ACHN (cell line): ENCODE data around the gene GATA3.

Source experiments
- DNase-seq: peaks from one replicate; pipeline ENCODE4 v3.0.0-alpha.2; 2015
- in situ Hi-C: cut with HindIII; loops from 2 replicates; pipeline ENCODE4 v1.10.0; 2017; ENCODE audit warnings: low sequenced_read_pairs, low pct_ligation_motif_present, low pct_unique_long_range_greater_than_20kb

Gene GATA3

DNA sequence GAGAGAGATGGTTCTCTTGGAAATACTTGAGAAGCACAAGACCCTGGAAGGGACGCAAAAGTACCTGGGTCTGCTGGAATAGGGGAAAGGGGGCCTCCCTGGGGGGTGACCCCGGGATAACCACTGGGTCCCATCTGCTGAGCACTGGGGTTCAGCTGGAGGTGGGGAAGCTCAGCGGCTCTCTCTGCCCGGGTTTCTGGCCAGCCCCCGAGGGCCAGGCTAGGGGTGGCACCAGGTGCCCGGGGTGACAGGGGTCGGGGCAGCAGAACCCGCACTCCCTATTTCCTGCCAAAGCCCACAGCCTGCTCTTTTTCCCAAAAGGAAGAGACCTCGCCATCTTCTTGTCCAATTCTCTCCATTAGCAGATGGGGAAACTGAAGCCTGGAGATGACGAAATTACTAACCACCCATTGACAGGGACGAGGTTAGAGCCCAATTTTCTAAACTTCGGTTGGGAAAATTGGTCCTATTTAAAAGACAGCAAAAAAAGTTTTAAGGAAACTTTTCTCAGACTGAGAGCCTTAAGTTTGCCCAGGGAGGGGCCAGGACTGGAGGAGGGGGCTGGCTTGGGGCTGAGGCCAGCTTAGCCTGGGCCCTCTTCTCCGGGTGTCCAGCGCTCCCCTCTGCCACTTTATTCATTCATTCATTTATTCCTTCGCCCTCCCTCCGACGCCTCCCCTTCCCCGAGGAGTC lies 17.8 kb upstream of the GATA3 start:
- DNase-seq = no peak
- in situ Hi-C loops = no loop called here

GRCh38 chr10:8037199-8037801 lies 17.2 kb upstream of the GATA3 start:
- no peak for DNase-seq
- in situ Hi-C loops = no loop called here

DNA sequence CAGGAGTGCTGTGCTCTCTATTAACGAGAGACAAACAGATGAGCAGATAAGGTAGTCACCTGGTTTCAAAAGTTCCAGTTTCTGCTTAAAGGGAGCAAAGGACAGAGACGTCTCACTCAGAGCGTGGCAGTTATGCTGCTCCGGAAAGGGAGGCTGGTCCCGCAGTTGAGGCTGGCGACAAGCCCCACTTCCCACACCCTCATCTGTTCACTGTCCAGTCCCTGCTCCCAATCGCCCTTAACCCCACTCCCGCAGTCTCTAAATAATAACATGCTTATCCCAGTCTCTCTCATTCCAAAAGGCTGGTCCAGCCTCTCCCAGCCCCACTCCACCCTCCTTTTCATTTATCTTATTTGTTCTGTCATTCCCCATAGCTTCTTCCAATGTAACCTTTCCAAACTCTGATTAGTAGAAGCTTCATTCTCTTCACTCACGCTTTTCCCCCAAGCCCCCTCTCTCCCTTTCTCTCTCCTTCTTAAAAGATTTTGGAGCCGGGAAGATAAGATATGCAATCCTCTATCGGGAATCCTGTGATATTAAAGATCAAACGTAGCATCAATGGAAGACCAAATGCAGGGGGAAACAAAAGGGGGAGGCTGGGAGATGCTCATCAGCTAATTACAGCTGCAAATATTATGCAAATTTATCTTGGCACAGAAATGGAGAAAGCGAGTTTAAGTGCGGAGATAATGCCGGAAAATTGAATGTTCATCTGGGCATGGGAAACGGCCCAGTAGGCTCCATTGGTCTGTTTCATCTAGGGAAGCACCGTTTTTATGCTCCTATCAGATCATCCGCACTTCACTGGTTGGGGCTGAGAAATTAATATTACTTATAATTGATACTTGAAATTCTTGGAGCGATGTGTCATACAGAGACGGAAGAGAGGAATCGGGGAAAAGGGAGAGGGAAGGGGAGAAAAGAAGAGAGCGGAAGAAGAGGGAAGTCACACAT lies 16.3 kb upstream of the GATA3 start:
- no peak for DNase-seq
- in situ Hi-C loops = no loop called here

DNA sequence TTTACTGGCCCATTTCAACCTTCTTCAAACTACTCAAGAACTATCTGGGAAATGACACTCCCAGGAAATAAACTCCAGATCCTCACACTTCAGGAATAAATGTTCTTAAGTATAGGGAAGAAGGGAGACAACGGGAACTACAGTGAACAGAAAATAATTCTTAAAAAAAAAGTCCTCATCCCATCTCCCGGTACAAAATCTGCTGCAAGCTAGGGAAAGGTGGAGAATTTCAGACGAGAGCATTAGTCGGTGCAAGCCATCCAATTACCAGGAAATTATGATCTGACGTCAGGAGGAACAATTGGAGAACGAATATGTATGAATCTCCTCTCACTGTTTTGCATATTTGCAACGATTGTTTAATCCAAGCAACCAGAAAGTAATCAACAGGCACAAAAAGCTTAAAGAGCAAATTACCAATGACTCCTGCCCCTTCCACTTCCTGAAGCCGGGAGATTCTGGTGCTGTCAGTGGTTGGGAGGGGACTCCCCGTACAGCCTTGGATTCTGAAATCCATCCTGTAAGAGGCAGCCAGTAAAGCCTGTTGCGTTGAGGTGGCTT lies 15.1 kb upstream of the GATA3 start:
- DNase-seq = no peak
- in situ Hi-C loops = no loop called here

DNA sequence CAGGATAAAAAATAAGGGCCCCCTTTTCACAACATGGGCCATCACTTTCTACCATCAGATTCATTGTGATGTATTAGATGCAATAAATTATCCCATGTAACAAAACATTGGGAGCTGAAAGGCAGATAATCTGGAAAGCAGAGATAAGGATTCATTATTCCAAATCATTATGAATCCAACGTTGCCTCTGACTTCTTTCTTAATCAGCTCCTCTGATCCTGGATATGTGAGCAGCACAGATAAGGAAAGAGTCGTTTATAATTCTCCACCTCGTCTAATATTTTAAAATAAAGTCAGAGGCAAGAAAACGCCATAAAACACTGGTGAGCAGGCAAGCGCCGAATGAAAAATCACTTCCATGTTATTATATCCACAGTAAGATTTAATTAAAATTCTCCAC lies 13.8 kb upstream of the GATA3 start:
- in situ Hi-C loops = no loop called here
- no peak for DNase-seq

GRCh38 chr10:8041284-8041991 lies 13.1 kb upstream of the GATA3 start:
- in situ Hi-C loops = no loop called here
- DNase-seq = no peak

DNA sequence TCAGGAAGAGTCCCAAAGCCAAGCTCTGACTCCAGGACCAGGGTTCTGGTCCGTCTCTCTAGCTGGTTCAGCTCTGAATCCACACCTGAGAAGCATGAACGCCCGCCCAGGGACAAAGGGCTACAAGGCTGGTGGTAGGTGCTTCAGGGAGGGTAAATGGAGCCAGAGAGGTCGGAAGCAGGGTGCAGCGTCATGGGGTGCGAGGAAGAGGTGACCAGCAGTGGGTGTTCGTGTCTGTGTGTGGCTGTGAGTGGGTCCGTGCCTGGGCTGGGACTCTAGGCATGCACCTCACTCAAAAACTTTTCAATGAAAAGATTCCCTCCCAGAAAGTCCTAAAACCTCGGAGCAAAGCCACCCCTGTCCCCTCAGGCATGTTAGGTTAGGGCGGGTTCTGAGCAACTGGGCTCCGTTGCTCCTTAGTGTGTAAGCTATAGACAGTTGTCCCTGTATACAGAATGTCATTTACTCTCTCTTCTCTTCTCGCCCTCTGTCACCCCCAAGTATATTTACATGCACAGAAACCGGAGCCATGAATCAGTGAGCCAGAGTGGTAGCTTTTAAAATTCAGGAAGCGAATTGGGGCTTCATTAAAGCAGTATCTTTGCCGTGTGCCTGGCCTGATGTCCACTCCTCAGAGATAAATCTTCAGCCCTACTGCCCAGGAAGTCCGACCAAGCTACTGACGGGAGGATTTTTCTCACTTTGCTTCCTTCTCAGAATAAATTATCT lies 12.3 kb upstream of the GATA3 start:
- in situ Hi-C loops = no loop called here
- DNase-seq = no peak

DNA sequence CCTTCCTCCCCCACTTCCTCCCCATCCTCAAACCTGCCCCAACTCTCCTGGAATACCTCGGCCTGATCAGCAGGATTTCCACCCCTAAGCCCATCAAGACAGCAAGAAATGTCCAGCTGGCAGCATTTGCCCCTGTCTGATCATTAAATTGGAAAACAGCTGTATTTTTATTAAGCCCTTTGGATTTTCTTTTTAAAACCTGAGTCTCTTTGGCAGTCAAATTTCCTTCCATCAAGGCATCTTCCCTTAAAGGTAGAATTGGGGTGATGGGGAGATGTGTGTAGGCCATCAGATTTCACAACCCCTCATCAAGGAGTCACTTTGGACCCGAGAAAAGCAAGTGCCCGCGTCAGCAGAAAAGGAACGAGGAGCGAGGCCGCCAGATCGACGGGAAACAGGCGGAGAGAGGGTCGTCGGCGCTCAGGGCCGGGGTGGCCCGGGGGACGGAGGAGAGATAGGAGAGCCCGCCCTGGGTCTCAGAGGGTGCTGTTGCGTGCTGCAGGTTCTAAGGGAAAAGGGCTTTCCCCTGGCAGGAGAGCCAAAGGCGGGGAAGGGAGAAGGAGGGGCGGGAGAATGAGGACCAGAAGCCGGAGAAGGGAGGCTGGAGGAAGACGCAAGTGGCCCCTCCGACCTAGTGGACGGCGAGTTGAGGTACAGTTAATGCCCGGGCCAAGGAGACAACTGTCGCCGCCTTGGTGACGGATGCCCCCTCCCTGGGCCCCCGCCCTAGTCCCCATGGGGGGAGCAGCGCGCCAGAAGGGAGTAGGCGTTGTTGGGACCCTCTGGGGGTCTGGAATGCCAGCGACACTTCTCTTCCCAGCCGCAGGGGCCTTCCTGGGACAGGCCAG lies 11.5 kb upstream of the GATA3 start:
- in situ Hi-C loops = no loop called here
- no peak for DNase-seq

DNA sequence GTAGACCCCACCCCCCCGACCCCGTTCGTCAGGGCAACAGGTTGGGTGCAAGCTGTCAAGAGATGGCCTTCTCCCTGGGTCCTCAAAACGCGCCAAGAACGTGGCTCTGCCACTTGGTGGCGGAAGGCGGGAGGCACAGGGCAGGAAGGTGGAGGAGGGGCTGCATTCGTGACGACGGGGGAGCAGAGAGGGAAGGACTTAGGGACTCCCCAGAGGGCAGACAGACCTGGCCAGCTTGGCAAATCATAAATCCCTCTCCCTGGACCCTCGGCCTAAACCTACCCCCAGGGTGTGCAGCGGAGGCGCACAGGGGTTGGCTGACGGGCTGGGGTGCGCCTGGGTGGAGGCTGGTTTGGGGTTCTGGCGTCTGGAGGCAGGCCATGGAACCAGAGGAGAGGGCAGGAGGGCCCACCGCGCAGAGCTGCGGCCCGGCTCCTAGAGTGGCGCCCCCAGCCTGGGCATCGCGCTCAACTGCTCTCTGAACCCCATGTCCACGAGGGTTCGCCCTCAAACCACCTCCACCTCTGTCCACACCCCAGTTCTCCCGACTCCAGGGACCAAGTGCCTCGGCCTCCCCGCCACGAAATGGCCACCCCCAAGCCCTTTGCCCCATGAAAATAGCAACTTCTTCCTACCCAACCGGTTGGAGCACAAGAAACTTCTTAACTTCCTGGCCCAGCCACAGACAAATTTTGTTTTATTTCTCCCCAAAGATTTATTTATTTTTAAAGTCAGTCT lies 10.8 kb upstream of the GATA3 start:
- no peak for DNase-seq
- in situ Hi-C loops = no loop called here

GRCh38 chr10:8044331-8044907 lies 10.1 kb upstream of the GATA3 start:
- in situ Hi-C loops = no loop called here
- DNase-seq = no peak

- peak; percentile 9 for DNase-seq
- in situ Hi-C loops = no loop called here
These were observed 9.4 kb upstream of the GATA3 start for GRCh38 chr10:8044908-8045725.

- no peak for DNase-seq
- in situ Hi-C loops = no loop called here
These were observed 8.6 kb upstream of the GATA3 start for GRCh38 chr10:8045726-8046494.

- in situ Hi-C loops = no loop called here
- no peak for DNase-seq
These were observed 6.8 kb upstream of the GATA3 start for GRCh38 chr10:8047452-8048280.
